ENCODE results near the gene ZNF787. TPM values are rescaled to one million over a fixed set of nuclear protein-coding genes. Genes with fewer than 3 reads are reported as not detected.

ZNF787 gene
- total RNA-seq, 2 experiments from 2014 or later: 34.3 to 35.4 TPM

GRCh38 chr19:56115490-56115889 is 5.6 kb downstream of the ZNF787 start:
- POLR2A ChIA-PET: no interaction called here
- Mint-ChIP-seq H3K27ac (peak overlapping the region; percentile 25), H3K27me3 (no peaks in the 10 kb centered on the region), H3K9me3 (no peaks in the 10 kb centered on the region), H3K36me3 (ENCODE audit: low read depth) (peaks cover 14% of the 10 kb centered on the region), H3K4me3 (no peak overlapping the region), H3K4me1 (peaks cover 69% of the 10 kb centered on the region)
- no peak for DNase-seq
- CTCF ChIA-PET: interaction anchor here (1.0 to 1.3 kb wide), 2 partner anchors 27 to 30 kb away, joined by 3 read pairs; no protein-coding TSS in a partner anchor

GRCh38 chr19:56114778-56115110 is 6.4 kb downstream of the ZNF787 start:
- DNase-seq: no peak
- H3K9me3 Mint-ChIP-seq: no peaks in the 10 kb centered on the region
- H3K27me3 Mint-ChIP-seq: no peaks in the 10 kb centered on the region
- peaks cover 14% of the 10 kb centered on the region for H3K36me3 Mint-ChIP-seq (ENCODE audit: low read depth)
- H3K4me1 Mint-ChIP-seq: peaks cover 70% of the 10 kb centered on the region
- ChIA-PET POLR2A (no interaction called here), CTCF (interaction anchor here (1.0 to 1.3 kb wide), 2 partner anchors 27 to 30 kb away, joined by 3 read pairs; no protein-coding TSS in a partner anchor)
- H3K27ac Mint-ChIP-seq: peak overlapping the region; percentile 86
- no peak overlapping the region for H3K4me3 Mint-ChIP-seq

GRCh38 chr19:56114051-56114777 is 6.9 kb downstream of the ZNF787 start:
- DNase-seq: no peak
- ChIA-PET POLR2A (no interaction called here), CTCF (interaction anchor here (0.6 to 1.3 kb wide), 2 partner anchors 31 to 46 kb away, joined by 3 to 4 read pairs; no protein-coding TSS in a partner anchor)
- H3K27me3 Mint-ChIP-seq: no peaks in the 10 kb centered on the region
- H3K27ac Mint-ChIP-seq: peak overlapping the region; percentile 86
- peaks cover 10% of the 10 kb centered on the region for H3K36me3 Mint-ChIP-seq (ENCODE audit: low read depth)
- H3K4me1 Mint-ChIP-seq: peaks cover 65% of the 10 kb centered on the region
- H3K9me3 Mint-ChIP-seq: no peaks in the 10 kb centered on the region
- no peak overlapping the region for H3K4me3 Mint-ChIP-seq

- CTCF ChIA-PET: interaction anchor here (0.6 kb wide), 1 partner anchor 19 kb away, joined by 9 read pairs; no protein-coding TSS in a partner anchor
- peaks cover 59% of the 10 kb centered on the region for H3K4me1 Mint-ChIP-seq
- POLR2A ChIA-PET: no interaction called here
- H3K27ac Mint-ChIP-seq: peak overlapping the region; percentile 83
- peak overlapping the region; percentile 46 for H3K4me3 Mint-ChIP-seq
- H3K9me3 Mint-ChIP-seq: no peaks in the 10 kb centered on the region
- no peaks in the 10 kb centered on the region for H3K27me3 Mint-ChIP-seq
- peaks cover 9% of the 10 kb centered on the region for H3K36me3 Mint-ChIP-seq (ENCODE audit: low read depth)
- no peak for DNase-seq
Measured at GRCh38 chr19:56113074-56113632, 7.9 kb downstream of the ZNF787 start.

GRCh38 chr19:56112313-56112709 is 8.8 kb downstream of the ZNF787 start:
- peak overlapping the region; percentile 61 for H3K4me3 Mint-ChIP-seq
- H3K36me3 Mint-ChIP-seq (ENCODE audit: low read depth): peaks cover 9% of the 10 kb centered on the region
- no peak for DNase-seq
- ChIA-PET POLR2A (no interaction called here), CTCF (no interaction called here)
- no peaks in the 10 kb centered on the region for H3K9me3 Mint-ChIP-seq
- peaks cover 59% of the 10 kb centered on the region for H3K4me1 Mint-ChIP-seq
- no peaks in the 10 kb centered on the region for H3K27me3 Mint-ChIP-seq
- peak overlapping the region; percentile 90 for H3K27ac Mint-ChIP-seq

GRCh38 chr19:56111601-56112312 is 9.3 kb downstream of the ZNF787 start:
- peak; percentile 87 for DNase-seq
- peak overlapping the region; percentile 61 for H3K4me3 Mint-ChIP-seq
- ChIA-PET CTCF (interaction anchor here (0.6 kb wide), 1 partner anchor 52 kb away, joined by 3 read pairs; no protein-coding TSS in a partner anchor), POLR2A (interaction anchor here (0.7 kb wide), 1 partner anchor 53 kb away, joined by 3 read pairs; no protein-coding TSS in a partner anchor)
- peaks cover 64% of the 10 kb centered on the region for H3K4me1 Mint-ChIP-seq
- H3K27me3 Mint-ChIP-seq: no peaks in the 10 kb centered on the region
- H3K36me3 Mint-ChIP-seq (ENCODE audit: low read depth): peaks cover 9% of the 10 kb centered on the region
- peak overlapping the region; percentile 90 for H3K27ac Mint-ChIP-seq
- no peaks in the 10 kb centered on the region for H3K9me3 Mint-ChIP-seq

- Mint-ChIP-seq H3K27me3 (no peaks in the 10 kb centered on the region), H3K4me1 (peaks cover 68% of the 10 kb centered on the region), H3K27ac (peak overlapping the region; percentile 90), H3K36me3 (ENCODE audit: low read depth) (peaks cover 7% of the 10 kb centered on the region), H3K9me3 (no peaks in the 10 kb centered on the region), H3K4me3 (no peak overlapping the region)
- CTCF ChIA-PET: interaction anchor here (0.6 to 1.1 kb wide), 2 partner anchors 11 to 53 kb away, joined by 3 read pairs; no protein-coding TSS in a partner anchor
- POLR2A ChIA-PET: interaction anchor here (0.7 kb wide), 1 partner anchor 54 kb away, joined by 3 read pairs; no protein-coding TSS in a partner anchor
- no peak for DNase-seq
Measured at GRCh38 chr19:56110515-56111448, 10.3 kb downstream of the ZNF787 start.

- Mint-ChIP-seq H3K4me3 (no peak overlapping the region), H3K9me3 (no peaks in the 10 kb centered on the region), H3K36me3 (ENCODE audit: low read depth) (peaks cover 3% of the 10 kb centered on the region), H3K4me1 (peaks cover 63% of the 10 kb centered on the region), H3K27ac (peak overlapping the region; percentile 66), H3K27me3 (no peaks in the 10 kb centered on the region)
- POLR2A ChIA-PET: no interaction called here
- no peak for DNase-seq
- CTCF ChIA-PET: no interaction called here
Measured at GRCh38 chr19:56109226-56109625, 11.9 kb downstream of the ZNF787 start.

GRCh38 chr19:56108447-56109195 is 12.5 kb downstream of the ZNF787 start:
- H3K4me1 Mint-ChIP-seq: peaks cover 58% of the 10 kb centered on the region
- H3K4me3 Mint-ChIP-seq: no peak overlapping the region
- no peak for DNase-seq
- no peaks in the 10 kb centered on the region for H3K9me3 Mint-ChIP-seq
- peak overlapping the region; percentile 68 for H3K27ac Mint-ChIP-seq
- H3K36me3 Mint-ChIP-seq (ENCODE audit: low read depth): peaks cover 3% of the 10 kb centered on the region
- H3K27me3 Mint-ChIP-seq: no peaks in the 10 kb centered on the region
- ChIA-PET POLR2A (interaction anchor here (0.6 kb wide), 1 partner anchor 12 kb away, joined by 4 read pairs; no protein-coding TSS in a partner anchor), CTCF (interaction anchor here (1.1 kb wide), 1 partner anchor 42 kb away, joined by 3 read pairs; no protein-coding TSS in a partner anchor)

- Mint-ChIP-seq H3K4me1 (peaks cover 50% of the 10 kb centered on the region), H3K4me3 (no peak overlapping the region), H3K36me3 (ENCODE audit: low read depth) (peaks cover 3% of the 10 kb centered on the region), H3K27ac (no peak overlapping the region), H3K9me3 (no peaks in the 10 kb centered on the region), H3K27me3 (no peaks in the 10 kb centered on the region)
- ChIA-PET POLR2A (interaction anchor here (0.6 kb wide), 1 partner anchor 13 kb away, joined by 4 read pairs; no protein-coding TSS in a partner anchor), CTCF (interaction anchor here (1.1 kb wide), 1 partner anchor 42 kb away, joined by 3 read pairs; no protein-coding TSS in a partner anchor)
- DNase-seq: no peak
Measured at GRCh38 chr19:56107626-56108351, 13.3 kb downstream of the ZNF787 start.

GRCh38 chr19:56106993-56107392 is 14.1 kb downstream of the ZNF787 start:
- peak overlapping the region; percentile 46 for H3K27ac Mint-ChIP-seq
- no peaks in the 10 kb centered on the region for H3K9me3 Mint-ChIP-seq
- no peaks in the 10 kb centered on the region for H3K27me3 Mint-ChIP-seq
- CTCF ChIA-PET: no interaction called here
- POLR2A ChIA-PET: no interaction called here
- no peak for DNase-seq
- no peaks in the 10 kb centered on the region for H3K36me3 Mint-ChIP-seq (ENCODE audit: low read depth)
- H3K4me1 Mint-ChIP-seq: peaks cover 43% of the 10 kb centered on the region
- no peak overlapping the region for H3K4me3 Mint-ChIP-seq
